GDM1 (cell line): ENCODE measurements around the gene FOXRED2.
A peak's percentile ranks its signal among the peaks of the same experiment; 100 is the strongest.

Experiments used
- DNase-seq: peaks from one replicate; lab custom pipeline; 2025; lab: John Stamatoyannopoulos, UW

Gene FOXRED2

DNA sequence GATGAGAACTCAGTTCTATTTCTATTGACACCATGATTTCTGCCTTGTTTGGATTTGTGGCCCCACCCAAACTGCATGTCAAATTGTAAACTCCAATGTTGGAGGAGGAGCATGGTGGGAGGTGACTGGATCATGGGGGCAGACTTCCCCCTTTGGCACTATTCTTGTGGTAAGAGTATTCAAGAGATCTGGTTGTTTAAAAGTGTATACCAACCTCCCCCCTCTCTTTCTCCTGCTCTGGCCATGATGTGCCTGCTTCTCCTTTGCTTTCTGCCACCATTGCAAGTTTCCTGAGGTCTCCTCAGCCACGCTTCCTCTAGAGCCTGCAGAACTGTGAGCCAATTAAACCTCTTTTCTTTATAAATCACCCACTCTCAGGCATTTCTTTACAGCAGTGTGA lies 7.9 kb upstream of the FOXRED2 start:
- no peak for DNase-seq

DNA sequence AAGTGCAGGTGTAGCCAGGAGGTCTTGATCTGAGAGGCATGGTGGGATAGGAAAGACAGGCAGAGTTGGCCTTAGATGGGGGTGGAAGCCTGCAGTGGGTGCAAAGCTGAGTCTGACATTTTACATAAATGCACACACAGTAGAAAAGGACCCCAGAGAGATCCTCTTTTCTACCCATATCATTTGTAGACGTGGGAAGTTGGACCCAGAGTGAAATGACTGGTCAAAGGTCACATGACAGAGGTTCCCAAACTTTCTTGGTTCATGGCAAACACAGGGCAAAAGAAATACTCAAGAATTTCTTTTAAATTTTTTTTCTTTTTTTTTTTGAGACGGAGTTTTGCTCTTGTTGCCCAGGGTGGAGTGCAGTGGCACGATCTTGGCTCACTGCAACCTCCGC lies 6.2 kb upstream of the FOXRED2 start:
- DNase-seq: no peak

DNA sequence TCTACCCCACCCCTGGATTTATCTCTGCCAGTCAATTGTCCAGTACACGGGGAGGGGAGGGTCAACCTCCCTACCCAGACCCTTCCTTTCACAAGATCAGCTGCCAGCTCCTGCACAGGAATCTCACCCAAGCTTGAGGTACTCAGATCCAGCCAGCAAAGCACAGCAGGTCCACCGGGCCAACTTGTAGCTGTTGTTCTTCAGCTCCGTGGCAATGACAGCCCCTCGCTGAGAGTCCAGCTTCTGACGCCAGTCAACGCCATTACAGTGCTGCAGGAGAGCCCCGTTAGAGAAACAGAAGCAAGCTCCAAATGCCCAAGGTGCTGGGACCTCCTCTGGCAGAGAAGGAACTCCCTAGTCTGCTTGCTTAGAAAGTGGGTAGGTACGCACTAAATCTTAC lies 5.5 kb upstream of the FOXRED2 start:
- no peak for DNase-seq

GRCh38 chr22:36510966-36511881 lies 4.4 kb upstream of the FOXRED2 start:
- no peak for DNase-seq

GRCh38 chr22:36510384-36510783 lies 3.5 kb upstream of the FOXRED2 start:
- no peak for DNase-seq

DNA sequence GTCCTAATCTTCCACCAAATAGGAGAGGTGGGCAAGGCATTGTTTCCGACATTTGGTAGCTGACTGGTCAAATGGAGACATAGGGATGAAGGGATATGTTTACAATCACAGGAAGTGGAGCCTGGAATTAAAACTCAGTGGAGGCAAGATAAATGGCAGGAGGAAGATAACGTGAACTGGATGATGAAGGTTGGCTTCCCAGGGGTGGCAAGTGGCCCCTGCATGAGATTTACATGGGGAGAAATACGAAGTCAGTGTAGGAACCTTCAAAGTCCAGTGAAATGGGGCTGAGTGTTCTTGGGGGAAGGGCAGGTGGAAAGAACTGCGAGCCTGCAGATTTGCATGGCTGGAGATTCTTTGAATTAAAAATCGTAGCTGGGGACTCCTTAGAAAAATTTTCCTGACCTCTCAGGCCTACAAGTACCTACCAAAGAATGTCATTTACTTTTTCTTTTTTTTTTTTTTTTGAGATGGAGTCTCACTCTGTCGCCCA lies 724 bp upstream of the FOXRED2 start:
- DNase-seq: no peak

DNA sequence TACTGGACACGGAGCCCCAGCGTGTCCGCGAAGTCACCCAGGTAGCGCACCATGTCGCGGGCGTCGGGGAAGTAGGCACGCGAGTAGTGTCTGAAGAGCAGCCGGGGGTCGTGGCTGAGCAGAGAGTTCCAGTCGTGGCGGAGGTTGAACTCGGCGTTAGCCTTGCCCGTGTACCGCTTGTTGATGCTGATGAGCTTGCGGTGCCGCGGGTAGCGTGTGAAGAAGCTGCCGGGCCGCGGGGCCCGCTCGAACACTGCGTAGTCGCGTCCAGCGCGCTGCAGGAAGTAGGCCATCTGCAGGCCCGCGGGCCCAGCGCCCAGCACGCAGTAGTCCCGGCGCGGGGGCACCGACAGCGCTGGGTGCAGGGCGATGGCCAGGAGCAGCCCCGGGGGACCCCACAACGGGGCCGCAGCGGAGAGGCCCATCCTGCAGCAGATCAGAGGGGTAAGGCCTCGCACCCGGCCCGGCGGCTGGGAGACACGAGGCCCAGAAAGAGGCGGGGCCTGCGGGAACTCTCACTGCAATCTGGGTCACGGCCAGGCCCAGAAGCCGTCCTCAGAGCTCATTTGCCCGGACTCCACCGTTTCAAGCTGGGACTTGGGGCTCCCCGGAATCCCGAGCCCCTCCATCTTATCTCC lies 723 bp downstream of the FOXRED2 start:
- no peak for DNase-seq

DNA sequence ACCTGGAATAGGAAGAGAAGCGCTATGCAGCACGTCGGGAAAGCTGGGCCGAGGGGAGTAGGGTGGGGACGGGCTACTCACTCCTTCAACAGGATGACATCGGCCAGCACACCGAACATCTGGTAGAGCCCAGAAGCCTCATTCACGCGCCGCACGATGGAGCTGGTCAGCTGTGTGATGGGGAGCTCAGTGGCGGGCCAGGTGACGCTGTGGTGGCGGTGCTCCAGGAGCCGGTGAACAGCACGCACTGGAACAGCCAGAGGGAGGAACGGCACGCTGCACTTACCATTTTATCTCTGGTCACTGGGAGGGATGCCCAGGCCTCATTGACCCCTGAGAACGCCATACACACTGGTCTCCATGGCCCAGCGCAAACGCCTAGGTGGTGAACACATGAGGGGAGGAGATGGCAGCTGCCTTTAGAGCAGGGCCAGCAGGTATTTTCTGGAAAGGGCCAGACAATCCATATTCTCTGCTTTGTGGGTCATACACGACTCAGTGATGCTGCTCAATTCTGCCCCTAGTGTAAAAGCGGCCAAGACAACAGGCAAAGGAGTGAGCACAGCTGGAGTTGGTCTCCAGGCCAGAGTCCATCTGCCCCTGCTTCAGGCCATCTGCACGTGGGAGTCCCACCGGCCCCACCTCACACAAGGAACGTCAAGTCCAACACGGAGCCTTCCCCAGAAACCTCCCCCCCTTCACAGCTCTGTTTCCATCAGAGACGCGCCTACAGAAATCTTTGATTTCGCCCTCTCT lies 8.8 kb downstream of the FOXRED2 start:
- DNase-seq: no peak

DNA sequence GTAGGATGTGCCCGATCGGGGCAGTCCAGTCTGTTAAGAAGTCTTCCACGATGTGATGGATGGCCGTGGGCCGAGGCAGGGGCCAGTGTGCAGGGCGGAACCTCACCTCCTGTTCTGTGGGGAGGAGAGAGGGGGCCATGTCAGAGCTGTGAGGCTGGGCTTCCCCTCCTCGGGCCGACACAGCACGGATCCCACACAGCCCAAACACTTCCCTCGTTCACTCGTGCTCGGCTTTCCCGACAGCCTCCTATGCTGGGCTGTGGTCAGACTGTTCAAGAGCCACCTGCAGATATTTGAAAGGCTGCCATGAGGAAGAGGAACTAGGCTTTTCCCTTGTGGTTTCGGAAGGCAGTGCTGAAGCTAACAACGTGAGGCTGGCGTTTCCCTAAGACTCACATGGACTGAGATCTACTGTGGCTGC lies 13.1 kb downstream of the FOXRED2 start:
- peak; percentile 92 for DNase-seq

DNA sequence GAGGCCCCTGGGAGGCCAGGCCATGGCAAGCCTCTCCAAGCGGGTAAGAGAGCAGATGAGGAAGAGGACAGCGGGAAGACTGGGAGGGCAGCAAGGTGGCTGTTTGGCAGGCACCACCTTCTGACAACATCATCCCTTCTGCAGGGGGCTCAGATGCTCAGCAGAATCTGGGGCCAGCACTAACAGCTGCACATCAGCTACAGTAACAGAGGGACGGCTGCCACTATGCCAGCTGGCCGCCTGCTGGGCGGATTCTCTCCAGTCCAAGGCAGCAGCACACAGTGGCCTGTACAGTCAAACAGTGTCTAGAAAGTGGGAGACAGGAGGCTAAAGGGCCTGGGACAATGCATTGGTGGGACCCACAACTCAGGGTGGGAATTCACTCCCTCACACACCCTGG lies 14.7 kb downstream of the FOXRED2 start:
- no peak for DNase-seq

DNA sequence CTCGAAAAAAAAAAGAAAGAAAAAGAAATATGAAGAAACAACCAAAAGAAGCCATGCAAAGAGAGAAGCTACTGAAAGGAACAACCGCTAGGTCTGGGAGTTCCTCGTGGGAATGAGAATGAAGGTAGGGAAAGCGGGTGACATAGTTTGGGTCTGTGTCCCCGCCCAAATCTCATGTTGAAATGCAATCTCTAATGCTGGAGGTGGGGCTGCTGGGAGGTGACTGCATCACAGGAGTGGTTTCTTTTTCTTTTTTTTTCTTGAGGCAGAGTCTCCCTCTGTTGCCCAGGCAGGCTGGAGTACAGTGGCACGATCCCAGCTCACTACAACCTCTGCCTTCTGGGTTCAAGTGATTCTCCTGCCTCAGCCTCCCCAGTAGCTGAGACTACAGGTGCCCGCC lies 15.7 kb downstream of the FOXRED2 start:
- no peak for DNase-seq

- peak; percentile 26 for DNase-seq
Measured at GRCh38 chr22:36486619-36487384, 20.0 kb downstream of the FOXRED2 start.

DNA sequence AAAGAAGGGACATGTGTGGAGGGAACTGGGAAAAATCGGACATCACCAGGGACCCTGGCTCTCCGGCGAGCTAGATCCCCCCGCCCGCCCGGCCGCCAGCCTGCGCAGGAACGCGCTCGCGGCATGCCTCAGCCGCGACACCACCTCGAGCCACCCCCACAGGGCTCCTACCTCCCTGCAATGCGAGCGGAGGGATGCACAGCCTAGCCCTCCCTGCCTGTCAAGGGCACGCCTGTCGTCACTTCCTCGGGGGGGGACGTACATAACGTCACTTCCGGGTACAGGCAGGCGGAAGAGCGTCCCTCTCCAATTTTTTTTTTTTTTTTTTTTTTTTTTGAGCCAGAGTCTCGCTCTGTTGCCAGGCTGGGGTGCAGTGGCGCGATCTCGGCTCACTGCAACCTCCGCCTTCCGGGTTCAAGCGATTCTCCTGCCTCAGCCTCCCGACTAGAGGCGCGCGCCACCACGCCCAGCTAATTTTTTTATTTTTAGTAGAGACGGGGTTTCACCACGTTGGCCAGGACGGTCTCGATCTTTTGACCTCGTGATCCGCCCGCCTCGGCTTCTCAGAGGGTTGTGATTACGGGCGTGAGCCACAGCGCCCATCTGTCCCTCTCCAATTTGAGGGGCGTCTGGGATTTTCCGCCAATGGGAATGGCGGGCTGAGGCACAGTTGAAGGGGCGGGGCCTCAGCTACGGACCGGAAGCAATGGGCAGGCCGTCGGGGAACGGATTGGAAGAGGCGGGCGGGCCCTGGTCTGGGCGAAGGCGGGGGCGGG lies 25.3 kb downstream of the FOXRED2 start, which contains the start of gene TXN2:
Gene TXN2, minus strand, starts transcription at position 248 of the 776 bp plus-strand sequence. CDS start 803 bp downstream, outside the sequence.
- DNase-seq: peak; percentile 93

DNA sequence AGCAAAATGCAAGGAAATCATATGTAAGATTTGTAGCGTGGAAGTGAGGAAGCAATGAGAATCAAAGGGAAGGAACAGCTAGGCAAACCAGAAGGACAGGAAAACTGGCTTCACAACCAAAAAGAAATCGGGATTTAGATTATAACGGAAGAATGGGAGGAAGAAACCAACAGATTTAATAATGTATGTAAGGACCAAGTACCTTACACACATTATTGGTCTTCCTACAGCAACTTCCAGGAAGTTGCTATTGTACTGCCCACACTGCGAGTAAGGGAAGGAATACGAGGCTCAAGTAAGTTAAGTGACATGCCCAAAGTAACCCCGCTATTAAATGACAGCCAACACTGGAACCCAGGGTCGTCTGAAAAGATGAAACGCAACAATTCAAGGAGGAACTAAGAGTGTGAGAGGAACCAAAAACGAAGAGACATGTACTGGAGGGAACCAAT lies 25.9 kb downstream of the FOXRED2 start:
- no peak for DNase-seq

- DNase-seq: no peak
Measured at GRCh38 chr22:36478966-36479365, 27.9 kb downstream of the FOXRED2 start.

DNA sequence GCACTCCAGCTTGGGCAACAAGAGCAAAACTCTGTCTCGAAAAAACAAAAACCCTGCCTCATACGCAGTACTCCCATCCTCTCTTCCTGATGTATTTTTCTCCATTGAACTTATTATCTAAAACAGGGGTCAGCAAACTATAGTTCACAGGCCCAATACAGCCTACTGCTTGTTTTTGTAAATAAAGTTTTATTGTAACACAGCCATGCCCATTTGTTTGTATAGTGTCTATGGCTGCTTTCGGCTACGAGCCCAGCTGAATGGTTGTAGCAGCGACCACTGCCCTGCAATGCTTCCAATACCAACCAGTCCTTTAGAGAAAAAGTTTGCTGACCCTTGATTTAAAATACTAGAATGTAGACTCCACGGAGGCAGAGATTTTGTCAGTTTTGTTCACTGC lies 31.5 kb downstream of the FOXRED2 start:
- no peak for DNase-seq

DNA sequence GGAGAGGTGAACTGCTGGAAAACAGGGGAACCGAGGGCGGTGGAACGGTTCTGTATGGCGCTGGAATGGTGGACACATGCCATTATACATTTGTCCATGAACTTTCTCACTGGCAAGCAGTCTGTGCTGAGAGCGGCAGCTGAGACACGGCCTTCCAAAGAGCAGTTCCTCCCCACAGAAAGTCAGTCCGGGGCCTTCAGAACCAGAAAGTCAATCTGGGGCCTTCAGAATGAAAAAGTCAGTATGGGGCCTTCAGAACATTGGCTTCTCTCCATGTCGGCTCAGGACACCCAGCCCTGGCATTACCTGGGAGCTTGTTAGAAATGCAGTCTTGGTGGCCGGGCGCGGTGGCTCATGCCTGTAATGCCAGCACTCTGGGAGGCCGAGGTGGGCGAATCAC lies 34.2 kb downstream of the FOXRED2 start:
- no peak for DNase-seq

- no peak for DNase-seq
Measured at GRCh38 chr22:36471341-36471821, 35.5 kb downstream of the FOXRED2 start.

DNA sequence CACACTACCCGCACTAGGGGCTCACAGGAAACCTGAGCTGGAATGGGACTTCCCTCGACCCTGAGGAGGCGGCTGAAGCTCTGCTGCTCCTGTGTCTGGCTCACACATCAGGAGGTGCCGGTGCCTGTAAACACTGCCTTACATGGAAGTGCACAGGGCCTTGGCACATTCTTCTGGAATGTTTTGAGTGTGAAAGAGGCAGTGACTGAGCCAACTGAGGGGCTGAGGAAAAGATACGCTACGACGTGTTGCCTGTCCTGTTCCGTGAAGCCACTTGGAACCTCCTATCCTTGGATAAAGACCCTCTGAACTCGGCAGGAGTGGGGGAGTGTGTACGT lies 35.9 kb downstream of the FOXRED2 start:
- no peak for DNase-seq

GRCh38 chr22:36470162-36470993 lies 36.5 kb downstream of the FOXRED2 start:
- peak; percentile 85 for DNase-seq
